ENCODE measurements around the gene COL8A1.

DNA sequence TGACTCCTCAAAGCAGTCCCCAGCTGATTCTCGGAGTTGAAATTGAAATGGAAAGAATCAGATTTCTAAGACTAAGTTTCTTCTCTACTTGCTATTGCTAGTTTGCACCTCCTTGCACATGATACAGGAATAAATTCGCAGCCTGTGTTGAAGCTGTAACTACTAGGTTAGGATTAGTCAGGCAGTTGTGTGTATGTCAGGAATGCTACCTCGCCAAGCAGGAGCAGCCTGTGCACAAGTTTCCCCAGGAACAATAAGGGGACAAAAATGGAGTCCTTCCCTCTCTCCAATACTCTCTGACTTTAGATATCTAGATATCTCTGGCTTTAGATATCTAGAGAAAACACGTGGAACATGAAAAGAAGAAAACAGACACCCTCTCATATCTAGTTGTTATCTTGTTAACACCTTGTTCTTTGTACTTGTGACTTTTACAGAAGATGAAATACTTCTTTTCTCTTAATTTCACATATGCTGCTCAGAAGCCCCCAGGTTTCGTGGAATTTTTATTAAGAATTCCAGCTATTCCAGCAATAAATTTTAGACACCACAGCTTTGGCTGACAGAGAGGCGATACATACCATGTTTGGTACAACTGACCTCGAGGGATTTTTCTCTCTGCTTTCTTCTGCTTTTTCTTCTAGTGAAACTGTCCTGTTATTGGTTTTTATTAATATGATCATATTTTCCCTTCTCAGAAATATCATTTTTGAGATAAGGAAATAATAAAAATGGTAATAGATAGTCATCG, 123.2 kb downstream of the COL8A1 start:
- TF ChIP-seq, protein P1, sequence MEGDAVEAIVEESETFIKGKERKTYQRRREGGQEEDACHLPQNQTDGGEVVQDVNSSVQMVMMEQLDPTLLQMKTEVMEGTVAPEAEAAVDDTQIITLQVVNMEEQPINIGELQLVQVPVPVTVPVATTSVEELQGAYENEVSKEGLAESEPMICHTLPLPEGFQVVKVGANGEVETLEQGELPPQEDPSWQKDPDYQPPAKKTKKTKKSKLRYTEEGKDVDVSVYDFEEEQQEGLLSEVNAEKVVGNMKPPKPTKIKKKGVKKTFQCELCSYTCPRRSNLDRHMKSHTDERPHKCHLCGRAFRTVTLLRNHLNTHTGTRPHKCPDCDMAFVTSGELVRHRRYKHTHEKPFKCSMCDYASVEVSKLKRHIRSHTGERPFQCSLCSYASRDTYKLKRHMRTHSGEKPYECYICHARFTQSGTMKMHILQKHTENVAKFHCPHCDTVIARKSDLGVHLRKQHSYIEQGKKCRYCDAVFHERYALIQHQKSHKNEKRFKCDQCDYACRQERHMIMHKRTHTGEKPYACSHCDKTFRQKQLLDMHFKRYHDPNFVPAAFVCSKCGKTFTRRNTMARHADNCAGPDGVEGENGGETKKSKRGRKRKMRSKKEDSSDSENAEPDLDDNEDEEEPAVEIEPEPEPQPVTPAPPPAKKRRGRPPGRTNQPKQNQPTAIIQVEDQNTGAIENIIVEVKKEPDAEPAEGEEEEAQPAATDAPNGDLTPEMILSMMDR (IDR thresholded peaks at IDR 0.05) = no peak
- TF ChIP-seq NFYB (CRISPR knock-in tag; conservative IDR thresholded peaks at IDR 0.05; ENCODE audit: low read depth) (no peak), SP1 (CRISPR knock-in tag; conservative IDR thresholded peaks at IDR 0.05) (no peak), JUN (CRISPR knock-in tag; IDR thresholded peaks at IDR 0.05) (no peak), FOXK1 (CRISPR knock-in tag; IDR thresholded peaks at IDR 0.05) (no peak), TCF7 (CRISPR knock-in tag; IDR thresholded peaks at IDR 0.05; ENCODE audit: low read depth) (no peak), CBFB (CRISPR knock-in tag; IDR thresholded peaks at IDR 0.05; ENCODE audit: low read depth) (no peak)
- TF ChIP-seq, protein P2, sequence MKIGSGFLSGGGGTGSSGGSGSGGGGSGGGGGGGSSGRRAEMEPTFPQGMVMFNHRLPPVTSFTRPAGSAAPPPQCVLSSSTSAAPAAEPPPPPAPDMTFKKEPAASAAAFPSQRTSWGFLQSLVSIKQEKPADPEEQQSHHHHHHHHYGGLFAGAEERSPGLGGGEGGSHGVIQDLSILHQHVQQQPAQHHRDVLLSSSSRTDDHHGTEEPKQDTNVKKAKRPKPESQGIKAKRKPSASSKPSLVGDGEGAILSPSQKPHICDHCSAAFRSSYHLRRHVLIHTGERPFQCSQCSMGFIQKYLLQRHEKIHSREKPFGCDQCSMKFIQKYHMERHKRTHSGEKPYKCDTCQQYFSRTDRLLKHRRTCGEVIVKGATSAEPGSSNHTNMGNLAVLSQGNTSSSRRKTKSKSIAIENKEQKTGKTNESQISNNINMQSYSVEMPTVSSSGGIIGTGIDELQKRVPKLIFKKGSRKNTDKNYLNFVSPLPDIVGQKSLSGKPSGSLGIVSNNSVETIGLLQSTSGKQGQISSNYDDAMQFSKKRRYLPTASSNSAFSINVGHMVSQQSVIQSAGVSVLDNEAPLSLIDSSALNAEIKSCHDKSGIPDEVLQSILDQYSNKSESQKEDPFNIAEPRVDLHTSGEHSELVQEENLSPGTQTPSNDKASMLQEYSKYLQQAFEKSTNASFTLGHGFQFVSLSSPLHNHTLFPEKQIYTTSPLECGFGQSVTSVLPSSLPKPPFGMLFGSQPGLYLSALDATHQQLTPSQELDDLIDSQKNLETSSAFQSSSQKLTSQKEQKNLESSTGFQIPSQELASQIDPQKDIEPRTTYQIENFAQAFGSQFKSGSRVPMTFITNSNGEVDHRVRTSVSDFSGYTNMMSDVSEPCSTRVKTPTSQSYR (CRISPR knock-in tag; IDR thresholded peaks at IDR 0.05) = no peak
- TF ChIP-seq, protein P3, sequence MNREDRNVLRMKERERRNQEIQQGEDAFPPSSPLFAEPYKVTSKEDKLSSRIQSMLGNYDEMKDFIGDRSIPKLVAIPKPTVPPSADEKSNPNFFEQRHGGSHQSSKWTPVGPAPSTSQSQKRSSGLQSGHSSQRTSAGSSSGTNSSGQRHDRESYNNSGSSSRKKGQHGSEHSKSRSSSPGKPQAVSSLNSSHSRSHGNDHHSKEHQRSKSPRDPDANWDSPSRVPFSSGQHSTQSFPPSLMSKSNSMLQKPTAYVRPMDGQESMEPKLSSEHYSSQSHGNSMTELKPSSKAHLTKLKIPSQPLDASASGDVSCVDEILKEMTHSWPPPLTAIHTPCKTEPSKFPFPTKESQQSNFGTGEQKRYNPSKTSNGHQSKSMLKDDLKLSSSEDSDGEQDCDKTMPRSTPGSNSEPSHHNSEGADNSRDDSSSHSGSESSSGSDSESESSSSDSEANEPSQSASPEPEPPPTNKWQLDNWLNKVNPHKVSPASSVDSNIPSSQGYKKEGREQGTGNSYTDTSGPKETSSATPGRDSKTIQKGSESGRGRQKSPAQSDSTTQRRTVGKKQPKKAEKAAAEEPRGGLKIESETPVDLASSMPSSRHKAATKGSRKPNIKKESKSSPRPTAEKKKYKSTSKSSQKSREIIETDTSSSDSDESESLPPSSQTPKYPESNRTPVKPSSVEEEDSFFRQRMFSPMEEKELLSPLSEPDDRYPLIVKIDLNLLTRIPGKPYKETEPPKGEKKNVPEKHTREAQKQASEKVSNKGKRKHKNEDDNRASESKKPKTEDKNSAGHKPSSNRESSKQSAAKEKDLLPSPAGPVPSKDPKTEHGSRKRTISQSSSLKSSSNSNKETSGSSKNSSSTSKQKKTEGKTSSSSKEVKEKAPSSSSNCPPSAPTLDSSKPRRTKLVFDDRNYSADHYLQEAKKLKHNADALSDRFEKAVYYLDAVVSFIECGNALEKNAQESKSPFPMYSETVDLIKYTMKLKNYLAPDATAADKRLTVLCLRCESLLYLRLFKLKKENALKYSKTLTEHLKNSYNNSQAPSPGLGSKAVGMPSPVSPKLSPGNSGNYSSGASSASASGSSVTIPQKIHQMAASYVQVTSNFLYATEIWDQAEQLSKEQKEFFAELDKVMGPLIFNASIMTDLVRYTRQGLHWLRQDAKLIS (CRISPR knock-in tag; IDR thresholded peaks at IDR 0.05; ENCODE audit: borderline replicate concordance) = no peak
- TF ChIP-seq, protein P4, sequence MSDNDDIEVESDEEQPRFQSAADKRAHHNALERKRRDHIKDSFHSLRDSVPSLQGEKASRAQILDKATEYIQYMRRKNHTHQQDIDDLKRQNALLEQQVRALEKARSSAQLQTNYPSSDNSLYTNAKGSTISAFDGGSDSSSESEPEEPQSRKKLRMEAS (CRISPR knock-in tag; IDR thresholded peaks at IDR 0.05) = no peak
- TF ChIP-seq, protein P5, sequence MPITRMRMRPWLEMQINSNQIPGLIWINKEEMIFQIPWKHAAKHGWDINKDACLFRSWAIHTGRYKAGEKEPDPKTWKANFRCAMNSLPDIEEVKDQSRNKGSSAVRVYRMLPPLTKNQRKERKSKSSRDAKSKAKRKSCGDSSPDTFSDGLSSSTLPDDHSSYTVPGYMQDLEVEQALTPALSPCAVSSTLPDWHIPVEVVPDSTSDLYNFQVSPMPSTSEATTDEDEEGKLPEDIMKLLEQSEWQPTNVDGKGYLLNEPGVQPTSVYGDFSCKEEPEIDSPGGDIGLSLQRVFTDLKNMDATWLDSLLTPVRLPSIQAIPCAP (CRISPR knock-in tag; IDR thresholded peaks at IDR 0.05) = no peak

Data from WTC11 (cell line).